GM21529 (cell line): ENCODE data around the gene SLC16A13.
A peak's percentile ranks its signal among the peaks of the same experiment; 100 is the strongest.
"Not testable (repeated sequence)": the region's sequence is repeated elsewhere in the genome, so short reads cannot be mapped to it uniquely, and the experiment has no call there.

Experiments
- ATAC-seq: cut with Tn5 transposase; IDR thresholded peaks from one replicate; pipeline ENCODE4 v1.9.1; 2021; ENCODE audit not compliant: unreplicated experiment

The SLC16A13 gene

DNA sequence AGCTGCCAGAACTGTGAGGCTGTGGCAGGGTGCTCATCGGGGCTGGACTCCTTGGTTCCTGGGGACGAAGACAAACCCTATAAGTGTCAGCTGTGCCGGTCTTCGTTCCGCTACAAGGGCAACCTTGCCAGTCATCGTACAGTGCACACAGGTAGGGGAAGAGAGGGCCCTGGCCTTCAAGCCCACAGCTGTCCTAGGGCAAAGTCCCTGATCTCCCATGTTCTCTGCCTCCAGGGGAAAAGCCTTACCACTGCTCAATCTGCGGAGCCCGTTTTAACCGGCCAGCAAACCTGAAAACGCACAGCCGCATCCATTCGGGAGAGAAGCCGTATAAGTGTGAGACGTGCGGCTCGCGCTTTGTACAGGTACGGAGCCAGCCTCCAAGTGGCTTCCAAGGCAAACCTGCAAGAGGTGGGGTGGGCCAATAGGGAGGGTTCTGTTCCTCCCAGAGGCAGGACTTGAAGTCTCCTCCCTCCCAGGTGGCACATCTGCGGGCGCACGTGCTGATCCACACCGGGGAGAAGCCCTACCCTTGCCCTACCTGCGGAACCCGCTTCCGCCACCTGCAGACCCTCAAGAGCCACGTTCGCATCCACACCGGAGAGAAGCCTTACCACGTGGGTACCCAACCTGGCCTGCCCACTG is 9.2 kb upstream of the SLC16A13 start:
- no peak for ATAC-seq

DNA sequence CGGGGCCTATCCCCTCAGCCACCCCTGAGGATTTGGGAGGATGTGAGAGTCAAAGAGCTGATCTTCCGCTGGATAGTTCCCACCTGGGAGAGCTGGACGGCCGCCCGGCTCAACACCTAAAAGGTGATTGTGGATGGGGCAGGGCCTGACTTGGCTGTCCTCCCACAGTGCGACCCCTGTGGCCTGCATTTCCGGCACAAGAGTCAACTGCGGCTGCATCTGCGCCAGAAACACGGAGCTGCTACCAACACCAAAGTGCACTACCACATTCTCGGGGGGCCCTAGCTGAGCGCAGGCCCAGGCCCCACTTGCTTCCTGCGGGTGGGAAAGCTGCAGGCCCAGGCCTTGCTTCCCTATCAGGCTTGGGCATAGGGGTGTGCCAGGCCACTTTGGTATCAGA is 8.5 kb upstream of the SLC16A13 start:
- ATAC-seq, result no peak

DNA sequence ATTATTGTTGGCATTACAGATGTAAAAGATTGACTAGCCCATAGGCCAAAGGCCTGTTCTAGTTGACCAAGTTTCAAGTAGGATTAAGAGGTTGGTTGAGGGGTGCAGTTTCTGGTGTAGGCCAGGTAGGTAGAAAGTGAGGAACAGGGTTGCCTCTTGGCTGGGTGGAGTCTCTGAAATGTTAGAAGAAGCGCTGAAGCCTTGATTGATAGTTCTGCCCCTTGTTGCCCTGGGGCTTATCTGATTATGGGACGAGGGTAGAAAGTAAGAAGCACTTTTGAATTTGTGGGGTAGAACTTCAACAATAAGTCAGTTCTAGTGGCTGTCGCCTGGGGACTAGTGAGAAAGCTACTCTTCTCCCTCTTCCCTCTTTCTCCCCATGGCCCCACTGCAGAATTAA is 6.7 kb upstream of the SLC16A13 start:
- no peak for ATAC-seq

DNA sequence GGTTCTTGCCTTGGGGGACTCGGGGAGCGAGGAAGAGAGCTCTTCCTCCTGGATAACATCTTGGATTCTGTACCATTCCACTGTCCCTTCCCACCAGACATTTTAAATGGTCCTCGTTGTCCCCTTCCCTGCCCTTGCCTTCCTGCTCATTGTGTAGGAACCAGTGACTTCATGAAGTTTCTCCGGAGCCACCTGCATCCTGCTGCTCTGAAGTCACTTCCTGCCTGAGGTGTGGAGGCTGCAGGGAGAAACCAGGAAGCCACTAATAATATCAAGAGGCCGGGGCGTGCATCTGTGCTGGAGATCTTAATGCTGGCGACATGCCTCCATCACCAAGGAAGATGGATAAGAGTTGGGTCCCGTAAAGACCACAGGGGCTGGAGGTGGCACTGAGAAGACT is 6.2 kb upstream of the SLC16A13 start:
- no peak for ATAC-seq

DNA sequence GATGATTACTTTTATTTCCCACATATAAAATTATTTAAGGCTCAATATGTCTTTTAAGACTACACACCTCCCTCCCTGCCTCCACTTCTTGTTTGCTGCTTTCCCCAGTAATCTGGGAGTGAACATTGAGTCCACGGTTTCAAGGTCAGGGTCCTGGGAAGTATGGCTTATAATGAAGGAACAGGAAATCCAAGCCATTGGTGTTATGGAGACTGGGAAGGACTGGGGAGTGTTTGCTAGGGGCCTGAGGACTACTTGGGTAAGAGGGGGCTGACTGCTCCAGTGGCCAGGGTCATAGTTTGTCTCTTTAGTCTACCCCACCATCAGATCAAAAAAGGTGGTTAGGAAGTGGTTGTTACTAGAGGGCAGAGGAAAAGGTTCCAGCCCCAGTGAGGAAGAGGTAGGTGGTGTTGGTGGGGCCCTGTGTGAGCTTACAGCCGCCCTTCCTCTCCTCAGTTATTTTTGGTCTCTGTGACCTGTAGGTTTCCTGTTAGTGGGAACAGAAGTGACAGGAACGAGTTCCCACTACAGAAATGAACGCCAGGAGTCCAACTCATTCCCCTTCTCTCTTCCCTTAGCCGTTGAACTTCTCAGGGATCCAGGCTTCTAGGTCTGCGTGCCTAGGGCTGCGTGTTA is 742 bp upstream of the SLC16A13 start:
- peak; percentile 24 for ATAC-seq

DNA sequence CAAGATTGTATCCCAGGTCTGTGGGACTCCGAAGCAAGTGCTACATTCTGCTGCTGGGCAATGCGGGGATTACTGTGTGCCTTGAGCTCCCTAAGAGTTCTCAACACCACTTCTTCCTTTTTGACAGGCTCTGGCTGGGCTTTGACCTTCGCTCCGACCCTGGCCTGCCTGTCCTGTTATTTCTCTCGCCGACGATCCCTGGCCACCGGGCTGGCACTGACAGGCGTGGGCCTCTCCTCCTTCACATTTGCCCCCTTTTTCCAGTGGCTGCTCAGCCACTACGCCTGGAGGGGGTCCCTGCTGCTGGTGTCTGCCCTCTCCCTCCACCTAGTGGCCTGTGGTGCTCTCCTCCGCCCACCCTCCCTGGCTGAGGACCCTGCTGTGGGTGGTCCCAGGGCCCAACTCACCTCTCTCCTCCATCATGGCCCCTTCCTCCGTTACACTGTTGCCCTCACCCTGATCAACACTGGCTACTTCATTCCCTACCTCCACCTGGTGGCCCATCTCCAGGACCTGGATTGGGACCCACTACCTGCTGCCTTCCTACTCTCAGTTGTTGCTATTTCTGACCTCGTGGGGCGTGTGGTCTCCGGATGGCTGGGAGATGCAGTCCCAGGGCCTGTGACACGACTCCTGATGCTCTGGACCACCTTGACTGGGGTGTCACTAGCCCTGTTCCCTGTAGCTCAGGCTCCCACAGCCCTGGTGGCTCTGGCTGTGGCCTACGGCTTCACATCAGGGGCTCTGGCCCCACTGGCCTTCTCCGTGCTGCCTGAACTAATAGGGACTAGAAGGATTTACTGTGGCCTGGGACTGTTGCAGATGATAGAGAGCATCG is 2.4 kb downstream of the SLC16A13 start:
- no peak for ATAC-seq

DNA sequence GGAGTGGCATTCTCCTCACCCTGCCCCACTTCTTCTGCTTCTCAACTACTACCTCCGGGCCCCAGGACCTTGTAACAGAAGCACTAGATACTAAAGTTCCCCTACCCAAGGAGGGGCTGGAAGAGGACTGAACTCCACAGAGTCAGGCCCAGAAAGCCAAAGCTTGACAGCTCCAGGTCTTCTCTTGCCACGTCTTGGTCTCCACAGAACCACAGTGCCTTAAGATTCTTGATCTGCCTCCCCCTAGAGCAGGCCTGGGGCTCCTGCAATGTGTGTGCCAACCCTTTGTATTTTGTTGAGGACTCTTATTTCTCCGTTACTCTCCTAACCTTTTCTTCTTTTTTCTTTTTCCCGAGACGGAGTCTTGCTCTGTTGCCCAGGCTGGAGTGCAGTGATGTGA is 4.0 kb downstream of the SLC16A13 start:
- no peak for ATAC-seq

DNA sequence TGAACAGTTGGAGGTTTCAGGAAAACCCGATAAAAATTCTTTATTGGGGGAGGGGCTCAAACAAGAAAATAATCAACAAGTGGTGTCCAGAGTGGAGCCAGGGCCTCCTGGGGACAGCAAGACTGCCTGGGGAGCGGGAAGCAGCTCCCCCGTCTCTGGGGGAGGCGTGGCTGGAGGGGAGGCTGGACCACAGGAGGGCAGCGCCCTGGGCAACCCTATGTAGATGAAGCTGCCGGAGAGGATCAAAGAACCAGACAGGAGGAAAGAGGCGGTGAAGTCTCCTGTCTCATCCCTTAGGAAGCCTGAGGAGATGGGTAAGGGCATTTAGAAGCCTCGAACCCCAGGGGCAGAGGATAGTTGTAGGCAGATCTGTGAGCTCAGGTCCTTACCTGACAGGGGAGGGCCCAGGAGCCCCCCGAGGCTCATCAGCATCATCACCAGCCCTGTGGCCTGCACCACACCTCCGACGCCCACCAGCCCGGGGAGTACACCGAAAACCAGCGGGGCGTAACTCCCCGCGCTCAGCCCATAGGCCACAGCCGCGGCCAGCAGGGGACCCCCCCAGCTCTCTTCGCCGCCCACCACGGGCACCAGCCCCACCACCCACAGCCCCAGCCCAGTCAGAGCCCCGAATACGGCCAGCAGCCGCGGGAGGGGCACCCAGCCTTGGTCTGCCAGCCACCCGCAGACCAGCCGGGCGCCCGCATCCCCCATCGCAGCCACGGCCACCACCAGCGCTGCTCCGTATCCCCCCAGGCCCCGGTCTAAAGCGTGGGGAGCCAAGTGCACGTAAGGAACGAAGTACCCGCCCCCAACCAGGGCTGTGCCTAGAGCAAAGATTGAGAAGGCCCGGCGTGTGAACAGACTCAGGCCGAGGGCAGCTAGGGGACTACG is 6.0 kb downstream of the SLC16A13 start:
- no peak for ATAC-seq

DNA sequence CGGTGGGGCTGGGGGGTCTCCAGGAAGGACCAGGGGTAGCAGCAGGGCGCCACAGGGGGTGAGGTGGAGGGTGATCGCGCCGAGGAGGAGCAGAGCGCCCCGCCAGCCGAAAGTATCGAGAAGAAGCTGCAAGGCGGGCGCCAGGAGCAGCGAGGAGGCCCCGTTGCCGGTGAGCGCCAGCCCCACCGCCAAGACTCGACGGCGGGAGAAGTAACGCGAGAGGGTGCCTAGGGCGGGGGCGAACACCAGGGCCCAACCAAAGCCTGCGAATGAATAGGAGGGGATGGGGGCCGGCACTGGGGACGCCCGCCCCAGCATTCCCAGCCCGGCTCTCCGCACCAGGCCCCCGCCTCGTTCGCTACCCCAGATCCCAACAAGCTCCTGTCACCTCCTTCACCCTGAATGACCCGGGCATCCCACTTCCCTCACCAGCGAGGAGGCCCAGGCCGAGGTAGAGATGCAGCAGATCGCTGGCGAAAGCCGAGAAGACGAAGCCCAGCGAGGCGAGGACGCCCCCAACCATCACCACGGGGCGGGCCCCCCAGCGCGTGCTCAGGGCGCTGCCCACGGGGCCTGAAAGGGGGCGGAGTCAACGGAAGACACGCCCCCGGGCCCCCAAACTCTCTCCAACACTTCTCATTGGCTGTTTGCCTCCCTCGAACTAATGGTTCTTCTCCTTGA is 6.8 kb downstream of the SLC16A13 start:
- ATAC-seq, result no peak

DNA sequence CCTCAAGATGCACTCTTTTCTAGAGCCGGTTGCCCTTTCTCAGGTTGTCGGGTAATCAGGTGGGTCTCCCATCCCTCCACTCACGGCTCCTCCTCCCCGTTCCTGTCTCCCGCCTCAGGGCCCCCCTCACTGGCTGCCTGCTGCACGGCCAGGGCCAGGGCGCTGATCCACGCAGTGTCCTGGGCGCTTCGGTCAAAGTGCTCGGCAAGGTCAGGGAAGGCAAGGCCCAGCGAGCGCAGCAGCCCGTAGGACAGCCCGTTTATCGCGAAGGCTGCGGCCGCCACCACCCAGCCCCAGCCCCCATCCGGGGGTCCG is 7.3 kb downstream of the SLC16A13 start:
- ATAC-seq, result no peak

DNA sequence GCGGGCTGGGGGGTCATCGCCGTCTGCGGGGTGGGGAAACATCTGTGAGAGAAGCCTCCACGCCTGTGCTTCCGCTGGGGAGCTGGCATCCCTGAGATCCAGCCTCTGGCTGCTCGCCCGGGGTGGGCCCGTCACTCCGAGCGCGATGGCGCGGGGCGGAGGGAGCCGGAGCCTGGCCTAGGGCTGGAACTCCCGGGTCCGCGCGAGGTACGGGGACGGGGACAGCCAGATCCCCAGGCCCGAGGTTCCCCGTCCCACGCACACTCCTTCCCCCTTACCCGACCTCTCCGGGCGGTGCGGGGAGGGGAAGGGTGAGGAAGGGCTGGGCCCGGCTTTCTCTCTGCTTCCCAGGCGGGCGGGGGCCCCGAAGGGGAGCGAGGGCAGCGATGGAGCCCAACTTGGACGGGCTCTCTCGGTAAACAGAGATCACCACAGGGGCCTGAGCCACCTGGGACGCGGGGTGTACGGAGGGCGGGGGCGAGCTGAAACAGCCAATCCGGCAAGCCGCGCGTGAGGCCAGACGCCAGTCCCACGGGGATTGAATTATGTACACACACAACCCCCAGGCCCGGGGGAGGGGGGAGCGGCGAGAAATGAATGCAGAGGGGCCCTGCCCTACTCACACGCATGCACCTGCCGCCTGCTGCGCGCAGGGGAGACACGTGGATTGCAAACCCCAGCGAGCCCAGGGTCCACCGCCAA is 7.8 kb downstream of the SLC16A13 start, which contains the start of gene SLC16A11:
Gene SLC16A11 (minus strand): TSS at position 596 of the 702 bp plus-strand sequence. CDS start 579 bp downstream, at position 17.
- ATAC-seq, result no peak

DNA sequence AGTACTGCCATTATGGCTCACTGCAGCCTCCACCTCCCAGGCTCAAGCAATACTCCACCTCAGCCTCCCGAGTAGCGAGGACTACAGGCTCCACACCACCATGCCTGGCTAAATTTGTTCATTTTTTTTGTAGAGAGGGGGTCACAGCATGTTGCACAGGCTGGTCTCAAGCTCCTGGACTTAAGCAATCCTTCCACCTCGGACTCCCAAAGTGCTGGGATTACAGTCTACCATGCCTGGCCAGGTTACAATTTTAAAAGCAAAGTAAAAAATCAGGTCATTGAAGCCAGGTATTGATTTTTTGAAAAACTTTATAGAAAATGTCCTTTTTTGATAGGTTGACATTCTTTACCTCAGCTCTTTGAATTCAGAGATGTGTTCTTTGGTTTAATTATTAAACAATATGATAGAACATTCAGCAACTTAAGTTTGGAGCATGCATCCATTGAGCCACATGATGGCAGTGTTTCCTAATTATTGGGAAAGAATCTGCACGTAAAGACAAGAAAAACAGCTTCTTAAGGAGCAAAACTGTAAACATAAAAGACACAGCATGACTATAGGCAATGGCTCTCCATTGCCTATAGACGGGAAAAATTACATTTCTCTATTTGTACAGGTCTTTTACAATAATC is 9.8 kb downstream of the SLC16A13 start:
- ATAC-seq, result no peak

DNA sequence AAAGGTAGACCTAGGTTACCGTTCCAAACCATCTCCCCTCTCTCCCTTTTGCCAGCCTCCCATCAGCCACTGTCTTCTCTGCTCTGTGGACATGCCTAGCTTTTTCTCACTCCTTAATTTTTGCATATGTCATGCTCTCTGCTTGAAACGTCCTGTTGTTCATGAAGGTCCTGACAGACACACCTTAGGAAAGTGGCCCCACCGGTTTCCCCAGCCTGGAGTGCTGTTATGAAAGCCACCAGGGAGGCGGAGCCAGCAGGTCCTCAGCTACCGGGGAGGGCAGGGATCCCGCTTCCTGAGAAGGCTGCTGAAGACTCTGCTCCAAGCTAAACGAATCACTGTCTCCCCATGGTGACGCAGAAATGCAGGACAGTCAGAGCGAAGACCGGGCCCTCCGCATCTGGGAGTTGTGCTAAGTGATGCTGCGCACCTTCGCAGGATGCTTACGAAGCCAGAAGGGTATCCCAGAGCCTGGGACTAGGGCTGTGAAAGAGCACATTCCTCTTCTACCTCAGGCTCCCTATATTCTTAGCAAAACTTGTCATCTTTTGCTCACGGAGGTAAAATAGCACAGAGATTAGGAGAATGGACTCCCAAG is 10.4 kb downstream of the SLC16A13 start:
- no peak for ATAC-seq

DNA sequence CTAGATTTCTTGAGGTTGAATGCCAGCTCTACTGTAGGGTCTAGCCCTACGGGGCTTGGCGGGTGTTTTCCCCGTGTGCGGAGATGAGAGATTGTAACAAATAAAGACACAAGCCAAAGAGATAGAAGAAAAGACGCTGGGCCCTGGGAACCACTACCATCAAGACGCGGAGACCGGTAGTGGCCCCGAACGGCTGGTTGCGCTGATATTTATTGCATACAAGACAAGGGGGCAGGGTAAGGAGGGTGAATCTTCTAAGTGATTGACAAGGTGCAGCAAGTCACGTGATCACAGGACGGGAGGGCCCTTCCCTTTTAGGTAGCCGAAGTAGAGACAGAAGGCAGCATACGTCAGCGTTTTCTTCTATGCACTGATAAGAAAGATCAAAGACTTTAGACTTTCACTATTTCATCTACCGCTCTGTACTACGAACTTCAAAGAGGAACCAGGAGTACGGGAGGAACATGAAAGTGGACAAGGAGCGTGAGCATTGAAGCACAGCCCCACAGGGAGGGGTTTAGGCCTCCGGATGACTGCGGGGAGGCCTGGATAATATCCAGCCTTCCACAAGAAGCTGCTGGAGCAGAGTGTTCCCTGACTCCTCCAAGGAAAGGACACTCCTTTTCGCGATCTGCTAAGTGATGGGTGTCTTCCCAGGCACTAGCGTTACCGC is 11.0 kb downstream of the SLC16A13 start:
- ATAC-seq, result not testable (repeated sequence)

DNA sequence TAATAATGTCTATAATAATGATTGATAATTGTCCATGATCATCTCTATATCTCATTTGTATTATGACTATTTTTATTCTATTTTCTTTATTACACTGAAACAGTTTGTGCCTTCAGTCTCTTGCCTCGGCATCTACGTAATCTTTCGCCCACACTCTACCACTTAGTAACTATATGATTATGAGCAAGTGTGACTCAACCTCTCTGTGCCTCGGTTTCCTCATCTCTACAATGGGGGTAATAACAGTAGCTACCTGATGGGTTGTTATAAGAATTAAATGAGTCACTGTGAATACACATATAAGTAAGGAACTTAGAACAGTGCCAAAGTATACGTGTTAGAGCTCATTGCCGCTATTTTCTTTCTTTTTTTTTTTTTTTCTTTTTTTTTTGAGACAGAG is 11.8 kb downstream of the SLC16A13 start:
- no peak for ATAC-seq

DNA sequence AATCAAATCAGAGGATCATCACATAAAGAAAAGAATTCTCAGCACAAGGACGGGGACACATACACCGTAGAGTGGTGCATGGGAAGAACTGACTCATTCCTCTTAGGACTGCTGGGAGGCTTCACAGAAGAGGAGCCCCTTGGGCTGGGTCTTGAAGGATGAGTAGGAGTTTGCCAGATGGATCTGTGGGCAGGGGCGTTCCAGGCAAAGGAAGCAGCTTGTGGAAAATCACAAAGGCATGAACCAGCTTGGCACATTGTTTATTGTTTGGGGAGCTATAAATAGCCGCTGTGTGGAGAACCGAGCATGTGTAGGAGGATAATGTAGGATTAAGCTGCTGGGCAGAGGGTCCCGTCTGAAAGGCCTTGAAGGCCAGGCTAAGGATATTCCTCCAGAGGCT is 13.2 kb downstream of the SLC16A13 start:
- ATAC-seq, result no peak

DNA sequence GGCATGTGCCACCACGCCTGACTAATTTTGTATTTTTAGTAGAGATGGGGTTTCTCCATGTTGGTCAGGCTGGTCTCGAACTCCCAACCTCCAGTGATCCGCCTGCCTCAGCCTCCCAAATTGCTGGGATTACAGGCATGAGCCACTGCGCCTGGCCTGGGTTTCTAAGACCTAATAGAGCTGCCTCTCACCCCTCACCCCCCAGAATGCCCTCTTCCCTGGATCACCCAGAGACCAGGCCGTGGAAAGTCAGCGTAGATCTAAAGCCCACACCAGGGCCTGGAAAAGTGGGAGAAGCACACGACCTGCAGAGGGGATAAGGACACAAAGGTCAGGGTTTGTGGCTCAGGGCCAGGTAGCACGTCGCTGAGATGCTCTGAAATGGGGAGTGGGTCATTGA is 14.8 kb downstream of the SLC16A13 start:
- not testable (repeated sequence) for ATAC-seq

DNA sequence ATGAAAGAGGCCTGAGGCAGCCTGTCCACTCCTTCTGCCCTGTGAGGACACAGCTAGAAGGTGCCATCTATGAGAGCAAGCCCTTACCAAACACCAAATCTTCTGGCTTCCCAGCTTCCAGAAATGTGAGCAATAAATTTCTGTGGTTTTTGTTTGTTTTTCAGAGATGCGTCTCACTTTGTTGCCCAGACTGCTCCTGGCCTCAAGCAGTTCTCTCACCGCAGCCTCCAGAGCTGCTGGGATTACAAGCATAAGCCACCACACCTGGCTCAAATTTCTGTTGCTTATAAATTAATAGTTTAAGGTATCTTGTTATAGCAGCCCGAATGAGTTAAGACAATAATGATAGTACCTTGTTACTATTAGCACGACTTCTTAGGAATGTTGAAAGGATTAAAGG is 20.6 kb downstream of the SLC16A13 start:
- no peak for ATAC-seq
